ENCODE results near the gene EIF5B.

DNA sequence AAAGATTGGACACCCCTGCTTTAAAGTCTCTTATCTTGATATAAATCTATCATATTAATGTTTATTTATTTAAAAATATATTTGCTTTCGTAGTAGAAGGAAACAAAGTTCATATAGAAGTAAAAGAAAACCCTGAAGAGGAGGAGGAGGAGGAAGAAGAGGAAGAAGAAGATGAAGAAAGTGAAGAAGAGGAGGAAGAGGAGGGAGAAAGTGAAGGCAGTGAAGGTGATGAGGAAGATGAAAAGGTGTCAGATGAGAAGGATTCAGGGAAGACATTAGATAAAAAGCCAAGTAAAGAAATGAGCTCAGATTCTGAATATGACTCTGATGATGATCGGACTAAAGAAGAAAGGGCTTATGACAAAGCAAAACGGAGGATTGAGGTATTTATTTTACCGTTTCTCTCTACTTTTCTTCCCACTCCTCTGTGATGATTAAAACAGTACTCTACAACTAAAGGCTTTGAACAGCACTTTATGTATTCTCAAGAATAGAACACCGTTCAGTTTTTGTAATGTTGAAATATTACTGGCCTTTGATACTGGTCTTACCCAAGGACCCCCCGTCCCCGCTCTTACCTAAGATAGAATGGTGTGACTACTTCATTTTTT lies 39.2 kb downstream of the EIF5B start:
- TF ChIP-seq, protein P1, sequence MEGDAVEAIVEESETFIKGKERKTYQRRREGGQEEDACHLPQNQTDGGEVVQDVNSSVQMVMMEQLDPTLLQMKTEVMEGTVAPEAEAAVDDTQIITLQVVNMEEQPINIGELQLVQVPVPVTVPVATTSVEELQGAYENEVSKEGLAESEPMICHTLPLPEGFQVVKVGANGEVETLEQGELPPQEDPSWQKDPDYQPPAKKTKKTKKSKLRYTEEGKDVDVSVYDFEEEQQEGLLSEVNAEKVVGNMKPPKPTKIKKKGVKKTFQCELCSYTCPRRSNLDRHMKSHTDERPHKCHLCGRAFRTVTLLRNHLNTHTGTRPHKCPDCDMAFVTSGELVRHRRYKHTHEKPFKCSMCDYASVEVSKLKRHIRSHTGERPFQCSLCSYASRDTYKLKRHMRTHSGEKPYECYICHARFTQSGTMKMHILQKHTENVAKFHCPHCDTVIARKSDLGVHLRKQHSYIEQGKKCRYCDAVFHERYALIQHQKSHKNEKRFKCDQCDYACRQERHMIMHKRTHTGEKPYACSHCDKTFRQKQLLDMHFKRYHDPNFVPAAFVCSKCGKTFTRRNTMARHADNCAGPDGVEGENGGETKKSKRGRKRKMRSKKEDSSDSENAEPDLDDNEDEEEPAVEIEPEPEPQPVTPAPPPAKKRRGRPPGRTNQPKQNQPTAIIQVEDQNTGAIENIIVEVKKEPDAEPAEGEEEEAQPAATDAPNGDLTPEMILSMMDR (IDR thresholded peaks at IDR 0.05) = no peak
- TF ChIP-seq, protein P2, sequence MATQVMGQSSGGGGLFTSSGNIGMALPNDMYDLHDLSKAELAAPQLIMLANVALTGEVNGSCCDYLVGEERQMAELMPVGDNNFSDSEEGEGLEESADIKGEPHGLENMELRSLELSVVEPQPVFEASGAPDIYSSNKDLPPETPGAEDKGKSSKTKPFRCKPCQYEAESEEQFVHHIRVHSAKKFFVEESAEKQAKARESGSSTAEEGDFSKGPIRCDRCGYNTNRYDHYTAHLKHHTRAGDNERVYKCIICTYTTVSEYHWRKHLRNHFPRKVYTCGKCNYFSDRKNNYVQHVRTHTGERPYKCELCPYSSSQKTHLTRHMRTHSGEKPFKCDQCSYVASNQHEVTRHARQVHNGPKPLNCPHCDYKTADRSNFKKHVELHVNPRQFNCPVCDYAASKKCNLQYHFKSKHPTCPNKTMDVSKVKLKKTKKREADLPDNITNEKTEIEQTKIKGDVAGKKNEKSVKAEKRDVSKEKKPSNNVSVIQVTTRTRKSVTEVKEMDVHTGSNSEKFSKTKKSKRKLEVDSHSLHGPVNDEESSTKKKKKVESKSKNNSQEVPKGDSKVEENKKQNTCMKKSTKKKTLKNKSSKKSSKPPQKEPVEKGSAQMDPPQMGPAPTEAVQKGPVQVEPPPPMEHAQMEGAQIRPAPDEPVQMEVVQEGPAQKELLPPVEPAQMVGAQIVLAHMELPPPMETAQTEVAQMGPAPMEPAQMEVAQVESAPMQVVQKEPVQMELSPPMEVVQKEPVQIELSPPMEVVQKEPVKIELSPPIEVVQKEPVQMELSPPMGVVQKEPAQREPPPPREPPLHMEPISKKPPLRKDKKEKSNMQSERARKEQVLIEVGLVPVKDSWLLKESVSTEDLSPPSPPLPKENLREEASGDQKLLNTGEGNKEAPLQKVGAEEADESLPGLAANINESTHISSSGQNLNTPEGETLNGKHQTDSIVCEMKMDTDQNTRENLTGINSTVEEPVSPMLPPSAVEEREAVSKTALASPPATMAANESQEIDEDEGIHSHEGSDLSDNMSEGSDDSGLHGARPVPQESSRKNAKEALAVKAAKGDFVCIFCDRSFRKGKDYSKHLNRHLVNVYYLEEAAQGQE (IDR thresholded peaks at IDR 0.05; ENCODE audit: insufficient read depth in 1 of 2, low read depth in 2 of 2, low read length in 1 of 2) = no peak

All from Panc1 (cell line).